WI38 (cell line): Measurements from ENCODE around the gene C1orf159.

Experiments used
- H3K4me3 ChIP-seq: 2 replicates; pipeline ENCODE4 v1.5.1; 2011; ENCODE audit warnings: low read depth, mild to moderate bottlenecking, control low read depth, low read length
- TF ChIP-seq, protein P1 (sequence below): IDR thresholded peaks from 2 replicates; pipeline ENCODE4 v1.5.1; 2012; ENCODE audit warnings: low read depth, mild to moderate bottlenecking, control low read depth, low read length

The C1orf159 gene

GRCh38 chr1:1148569-1148968 lies 32.7 kb upstream of the C1orf159 start:
- TF ChIP-seq, protein P1, sequence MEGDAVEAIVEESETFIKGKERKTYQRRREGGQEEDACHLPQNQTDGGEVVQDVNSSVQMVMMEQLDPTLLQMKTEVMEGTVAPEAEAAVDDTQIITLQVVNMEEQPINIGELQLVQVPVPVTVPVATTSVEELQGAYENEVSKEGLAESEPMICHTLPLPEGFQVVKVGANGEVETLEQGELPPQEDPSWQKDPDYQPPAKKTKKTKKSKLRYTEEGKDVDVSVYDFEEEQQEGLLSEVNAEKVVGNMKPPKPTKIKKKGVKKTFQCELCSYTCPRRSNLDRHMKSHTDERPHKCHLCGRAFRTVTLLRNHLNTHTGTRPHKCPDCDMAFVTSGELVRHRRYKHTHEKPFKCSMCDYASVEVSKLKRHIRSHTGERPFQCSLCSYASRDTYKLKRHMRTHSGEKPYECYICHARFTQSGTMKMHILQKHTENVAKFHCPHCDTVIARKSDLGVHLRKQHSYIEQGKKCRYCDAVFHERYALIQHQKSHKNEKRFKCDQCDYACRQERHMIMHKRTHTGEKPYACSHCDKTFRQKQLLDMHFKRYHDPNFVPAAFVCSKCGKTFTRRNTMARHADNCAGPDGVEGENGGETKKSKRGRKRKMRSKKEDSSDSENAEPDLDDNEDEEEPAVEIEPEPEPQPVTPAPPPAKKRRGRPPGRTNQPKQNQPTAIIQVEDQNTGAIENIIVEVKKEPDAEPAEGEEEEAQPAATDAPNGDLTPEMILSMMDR = no peak
- no peak overlapping the region for H3K4me3 ChIP-seq

DNA sequence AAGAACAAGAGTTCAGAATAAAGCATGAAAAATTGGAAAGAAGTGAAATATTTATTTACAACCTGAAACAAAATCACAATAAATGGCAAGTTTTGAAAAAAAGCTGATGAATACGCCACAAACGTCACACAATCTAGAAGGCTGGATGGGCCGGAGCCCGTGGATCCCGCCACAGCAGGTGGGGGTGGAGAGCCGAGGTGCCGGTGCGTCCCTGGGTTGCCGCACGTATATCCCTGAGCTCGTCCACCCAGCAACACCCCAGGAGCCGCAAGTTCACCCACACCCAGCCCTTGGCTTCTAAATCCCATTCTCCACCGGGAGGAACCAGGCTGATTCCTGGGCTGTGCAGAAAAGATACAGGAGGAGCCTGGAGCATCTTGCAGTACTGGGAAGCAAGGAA lies 32.2 kb upstream of the C1orf159 start:
- TF ChIP-seq, protein P1 = no peak
- no peak overlapping the region for H3K4me3 ChIP-seq

- H3K4me3 ChIP-seq = no peak overlapping the region
- TF ChIP-seq, protein P1 = no peak
These were observed 30.7 kb upstream of the C1orf159 start for GRCh38 chr1:1146596-1146995.

- TF ChIP-seq, protein P1 = no peak
- no peak overlapping the region for H3K4me3 ChIP-seq
These were observed 30.1 kb upstream of the C1orf159 start for GRCh38 chr1:1146026-1146425.

DNA sequence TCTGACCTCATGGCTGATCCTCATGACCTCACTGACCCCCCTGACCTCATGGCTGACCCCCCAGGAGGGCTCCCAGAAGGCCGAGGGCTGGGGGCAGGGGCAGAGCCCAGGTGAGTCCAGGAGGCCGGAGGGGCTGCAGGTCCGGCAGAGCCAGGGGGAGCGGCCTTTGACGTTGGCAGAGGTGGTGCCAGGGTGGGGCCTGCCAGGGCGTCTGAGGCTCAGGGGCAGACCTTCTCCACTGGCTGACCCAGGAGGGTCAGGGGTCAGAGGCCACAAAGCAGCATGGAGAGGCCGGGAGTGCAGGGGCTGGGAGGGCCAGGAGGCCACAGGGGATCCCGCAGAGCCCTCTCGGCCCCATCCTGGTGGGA lies 29.6 kb upstream of the C1orf159 start:
- TF ChIP-seq, protein P1 = no peak
- H3K4me3 ChIP-seq = no peak overlapping the region

GRCh38 chr1:1144843-1145546 lies 29.1 kb upstream of the C1orf159 start:
- TF ChIP-seq, protein P1 = no peak
- H3K4me3 ChIP-seq = no peak overlapping the region

- TF ChIP-seq, protein P1 = no peak
- H3K4me3 ChIP-seq = no peak overlapping the region
These were observed 28.4 kb upstream of the C1orf159 start for GRCh38 chr1:1144122-1144842.
